Naive thymus-derived CD4-positive, alpha-beta T cell (primary cell): ENCODE measurements around the gene BUD23. TPM values are rescaled to one million over a fixed set of nuclear protein-coding genes. Genes with fewer than 3 reads are reported as not detected.
A peak's percentile ranks its signal among the peaks of the same experiment; 100 is the strongest.
"Not testable (repeated sequence)": the region's sequence is repeated elsewhere in the genome, so short reads cannot be mapped to it uniquely, and the experiment has no call there.

Experiments
- ATAC-seq: fragments of 150-1000 bp; cut with Tn5 transposase; 2 replicates; pipeline ENCODE4 v1.10.0; 2021; ENCODE audit warnings: mild to moderate bottlenecking, moderate library complexity
- CTCF ChIA-PET: fragments of 350-600 bp; sonication (Branson Sonifier 250); formaldehyde crosslinking; loops from one replicate; lab custom pipeline; 2021; ENCODE audit warnings: antibody characterized with exemption; lab: Charles Lee
- POLR2A ChIA-PET: fragments of 350-600 bp; sonication (Branson Sonifier 250); formaldehyde crosslinking; loops from one replicate; lab custom pipeline; 2021; ENCODE audit warnings: antibody characterized with exemption, inconsistent platforms; lab: Charles Lee
- DNase-seq, 9 donors: peaks; one replicate each; pipeline versions ENCODE4 v3.0.0 to v3.0.0-alpha.2; 2020 to 2022; ENCODE audit warnings: mixed read lengths in 1 of 9
- H3K27ac ChIP-seq: one replicate; pipeline ENCODE4 v1.7.0; 2013; ENCODE audit warnings: mild to moderate bottlenecking, low read depth, low read length, moderate library complexity
- H3K27me3 ChIP-seq, 2 donors: one replicate each; pipeline ENCODE4 v1.7.0; 2013; ENCODE audit warnings: low read length in 2 of 2, mild to moderate bottlenecking in 2 of 2, moderate library complexity in 2 of 2; ENCODE audit not compliant: control insufficient read depth in 2 of 2, insufficient read depth in 2 of 2
- H3K36me3 ChIP-seq, 3 experiments: 1 replicate in 2 of 3; 2 replicates in 1 of 3; pipeline ENCODE4 v1.7.0; 2013; ENCODE audit warnings: low read length in 3 of 3, mild to moderate bottlenecking in 3 of 3, moderate library complexity in 1 of 3; ENCODE audit not compliant: insufficient read depth in 3 of 3, control insufficient read depth in 2 of 3
- H3K4me1 ChIP-seq, 2 donors: one replicate each; pipeline ENCODE4 v1.7.0; 2013; ENCODE audit warnings: low read length in 2 of 2, mild to moderate bottlenecking in 2 of 2, moderate library complexity in 1 of 2; ENCODE audit not compliant: control insufficient read depth in 2 of 2, insufficient read depth in 2 of 2
- H3K4me3 ChIP-seq: 2 replicates; pipeline ENCODE4 v1.7.0; 2013; ENCODE audit warnings: mild to moderate bottlenecking, low read length
- H3K9me3 ChIP-seq, 3 experiments: 1 replicate in 2 of 3; 2 replicates in 1 of 3; pipeline ENCODE4 v1.7.0; 2013; ENCODE audit warnings: low read length in 3 of 3; ENCODE audit not compliant: control insufficient read depth in 2 of 3
- H3K27ac Mint-ChIP-seq, 9 donors: one replicate each; pipeline ENCODE4 v1.8.0; 2020 to 2022; ENCODE audit warnings: mixed read lengths in 9 of 9, mild to moderate bottlenecking in 8 of 9, moderate library complexity in 5 of 9, inconsistent platforms in 2 of 9
- H3K27me3 Mint-ChIP-seq, 5 donors: one replicate each; pipeline ENCODE4 v1.8.0; 2021 to 2022; ENCODE audit warnings: mixed read lengths in 5 of 5, mild to moderate bottlenecking in 1 of 5
- H3K36me3 Mint-ChIP-seq, 5 donors: one replicate each; pipeline ENCODE4 v1.8.0; 2020 to 2022; ENCODE audit warnings: mixed read lengths in 5 of 5, mild to moderate bottlenecking in 3 of 5, inconsistent platforms in 1 of 5
- H3K4me1 Mint-ChIP-seq, 7 donors: one replicate each; pipeline ENCODE4 v1.8.0; 2020 to 2022; ENCODE audit warnings: mixed read lengths in 7 of 7, mild to moderate bottlenecking in 3 of 7, inconsistent platforms in 1 of 7
- H3K4me3 Mint-ChIP-seq, 10 donors: one replicate each; pipeline ENCODE4 v1.8.0; 2020 to 2022; ENCODE audit warnings: mild to moderate bottlenecking in 10 of 10, mixed read lengths in 10 of 10, moderate library complexity in 6 of 10, inconsistent platforms in 2 of 10
- H3K9me3 Mint-ChIP-seq, 11 donors: one replicate each; pipeline ENCODE4 v1.8.0; 2020 to 2022; ENCODE audit warnings: mixed read lengths in 11 of 11, mild to moderate bottlenecking in 4 of 11, inconsistent platforms in 1 of 11, moderate library complexity in 1 of 11
- intact Hi-C, 2 donors: fragments of 100-400 bp; cut with micrococcal nuclease; formaldehyde crosslinking; loops; one replicate each; pipeline ENCODE4 v1.15.1; 2023
- polyA plus RNA-seq, 2 donors: library from polyadenylated mRNA; unstranded; fragments of 300-500 nt; fragmentation: Illumina TruSeq; gene quantifications; one replicate each; pipeline ENCODE4 v1.2.3, GENCODE V29; 2021
- total RNA-seq, 6 experiments: library from RNA in 5 of 6; stranded (reverse) in 5 of 6; gene quantifications; 1 replicate in 5 of 6; 2 replicates in 1 of 6; pipeline ENCODE4 v1.2.3 and lab custom pipeline; 2021 to 2026

The BUD23 gene
- total and polyA plus RNA-seq, 7 experiments from 2014 or later, result 50.5 to 156 (median 104) TPM

GRCh38 chr7:73671322-73671661 lies 12.1 kb upstream of the BUD23 start:
- no peak overlapping the region for H3K4me3 Mint-ChIP-seq
- no peak overlapping the region for H3K4me3 ChIP-seq
- no peaks in the 10 kb centered on the region for H3K36me3 ChIP-seq
- DNase-seq, result no peak
- POLR2A ChIA-PET, result no interaction called here
- intact Hi-C loops, result no loop called here
- peaks cover 0 to 2% (median 0%) of the 10 kb centered on the region in 11 donors for H3K9me3 Mint-ChIP-seq
- CTCF ChIA-PET, result no interaction called here
- H3K27ac Mint-ChIP-seq, result no peak overlapping the region
- H3K27me3 Mint-ChIP-seq, result peaks cover 0 to 28% (median 0%) of the 10 kb centered on the region in 5 donors
- no peak overlapping the region for H3K27ac ChIP-seq
- peaks cover 0 to 11% (median 5%) of the 10 kb centered on the region in 7 donors for H3K4me1 Mint-ChIP-seq
- no peaks in the 10 kb centered on the region for H3K9me3 ChIP-seq
- no peak for ATAC-seq
- H3K4me1 ChIP-seq, result peaks cover 5 to 6% of the 10 kb centered on the region in 2 donors
- no peaks in the 10 kb centered on the region for H3K36me3 Mint-ChIP-seq
- H3K27me3 ChIP-seq, result no peaks in the 10 kb centered on the region

- Mint-ChIP-seq H3K9me3 (peaks cover 0 to 2% (median 0%) of the 10 kb centered on the region in 11 donors), H3K36me3 (no peaks in the 10 kb centered on the region), H3K4me3 (no peak overlapping the region), H3K27ac (no peak overlapping the region), H3K4me1 (peaks cover 0 to 11% (median 5%) of the 10 kb centered on the region in 7 donors), H3K27me3 (peaks cover 0 to 25% (median 0%) of the 10 kb centered on the region in 5 donors)
- ATAC-seq (no peak), DNase-seq (no peak)
- CTCF ChIA-PET, result no interaction called here
- Histone ChIP-seq H3K27me3 (no peaks in the 10 kb centered on the region), H3K9me3 (no peaks in the 10 kb centered on the region), H3K27ac (no peak overlapping the region), H3K4me3 (no peak overlapping the region), H3K36me3 (no peaks in the 10 kb centered on the region), H3K4me1 (peaks cover 5 to 6% of the 10 kb centered on the region in 2 donors)
- POLR2A ChIA-PET, result no interaction called here
- intact Hi-C loops, result no loop called here
Observed at GRCh38 chr7:73671857-73672445, 11.4 kb upstream of the BUD23 start.

GRCh38 chr7:73674468-73675124 lies 8.8 kb upstream of the BUD23 start:
- Histone ChIP-seq H3K27ac (no peak overlapping the region), H3K27me3 (no peaks in the 10 kb centered on the region), H3K4me1 (no peaks in the 10 kb centered on the region), H3K36me3 (peaks cover 0 to 17% (median 0%) of the 10 kb centered on the region in 3 experiments), H3K4me3 (no peak overlapping the region), H3K9me3 (peaks cover 0 to 3% (median 0%) of the 10 kb centered on the region in 3 experiments)
- H3K27me3 Mint-ChIP-seq, result peaks cover 0 to 11% (median 0%) of the 10 kb centered on the region in 5 donors
- DNase-seq (no peak), ATAC-seq (no peak)
- H3K36me3 Mint-ChIP-seq, result peaks cover 0 to 19% (median 12%) of the 10 kb centered on the region in 5 donors
- peaks cover 0 to 8% (median 5%) of the 10 kb centered on the region in 7 donors for H3K4me1 Mint-ChIP-seq
- ChIA-PET CTCF (no interaction called here), POLR2A (interaction anchor here (1.1 kb wide), 1 partner anchor 62 kb away, joined by 3 read pairs; no protein-coding TSS in a partner anchor)
- intact Hi-C loops, result no loop called here
- no peak overlapping the region for H3K27ac Mint-ChIP-seq
- H3K9me3 Mint-ChIP-seq, result peaks cover 0 to 5% (median 0%) of the 10 kb centered on the region in 11 donors
- H3K4me3 Mint-ChIP-seq, result no peak overlapping the region

GRCh38 chr7:73676062-73676461 lies 7.3 kb upstream of the BUD23 start:
- H3K27ac Mint-ChIP-seq, H3K4me1 ChIP-seq, H3K4me3 ChIP-seq, intact Hi-C loops, DNase-seq, CTCF ChIA-PET, H3K27me3 Mint-ChIP-seq, H3K4me3 Mint-ChIP-seq, H3K9me3 ChIP-seq, H3K27ac ChIP-seq, ATAC-seq, H3K9me3 Mint-ChIP-seq, H3K27me3 ChIP-seq: not testable (repeated sequence)
- H3K36me3 Mint-ChIP-seq, result peaks cover 1 to 26% (median 15%) of the 10 kb centered on the region in 5 donors
- peaks cover 0 to 23% (median 0%) of the 10 kb centered on the region in 3 experiments for H3K36me3 ChIP-seq
- peaks cover 5 to 19% (median 10%) of the 10 kb centered on the region in 7 donors for H3K4me1 Mint-ChIP-seq
- POLR2A ChIA-PET, result interaction anchor here (1.0 kb wide), 1 partner anchor 8 kb away, joined by 3 read pairs; the partner anchor contains the start of gene VPS37D

GRCh38 chr7:73678862-73679261 lies 4.5 kb upstream of the BUD23 start:
- H3K27me3 ChIP-seq, result no peaks in the 10 kb centered on the region
- Mint-ChIP-seq H3K4me3 (peak overlapping the region in 1 of 10 donors; percentile 41), H3K27me3 (no peaks in the 10 kb centered on the region), H3K9me3 (peaks cover 0 to 5% (median 0%) of the 10 kb centered on the region in 11 donors), H3K27ac (peak overlapping the region in 2 of 9 donors; percentile 8 to 18), H3K36me3 (peaks cover 3 to 28% (median 17%) of the 10 kb centered on the region in 5 donors), H3K4me1 (peaks cover 9 to 41% (median 30%) of the 10 kb centered on the region in 7 donors)
- CTCF ChIA-PET, result no interaction called here
- peaks cover 0 to 3% (median 0%) of the 10 kb centered on the region in 3 experiments for H3K9me3 ChIP-seq
- H3K27ac ChIP-seq, result no peak overlapping the region
- no peak for ATAC-seq
- peaks cover 17% of the 10 kb centered on the region in 2 donors for H3K4me1 ChIP-seq
- DNase-seq, result no peak
- H3K4me3 ChIP-seq, result no peak overlapping the region
- peaks cover 0 to 35% (median 0%) of the 10 kb centered on the region in 3 experiments for H3K36me3 ChIP-seq
- POLR2A ChIA-PET, result no interaction called here
- intact Hi-C loops, result no loop called here

- ChIA-PET POLR2A (no interaction called here), CTCF (no interaction called here)
- H3K36me3 Mint-ChIP-seq, result peaks cover 3 to 28% (median 17%) of the 10 kb centered on the region in 5 donors
- H3K27ac ChIP-seq, result no peak overlapping the region
- no peak for DNase-seq
- H3K4me3 ChIP-seq, result no peak overlapping the region
- peaks cover 9 to 44% (median 33%) of the 10 kb centered on the region in 7 donors for H3K4me1 Mint-ChIP-seq
- H3K4me1 ChIP-seq, result peaks cover 17% of the 10 kb centered on the region in 2 donors
- ATAC-seq, result no peak
- intact Hi-C loops, result no loop called here
- H3K9me3 Mint-ChIP-seq, result peaks cover 0 to 5% (median 0%) of the 10 kb centered on the region in 11 donors
- peak overlapping the region in 1 of 10 donors; percentile 41 for H3K4me3 Mint-ChIP-seq
- no peaks in the 10 kb centered on the region for H3K27me3 Mint-ChIP-seq
- H3K27me3 ChIP-seq, result no peaks in the 10 kb centered on the region
- H3K36me3 ChIP-seq, result peaks cover 0 to 36% (median 0%) of the 10 kb centered on the region in 3 experiments
- peaks cover 0 to 3% (median 0%) of the 10 kb centered on the region in 3 experiments for H3K9me3 ChIP-seq
- H3K27ac Mint-ChIP-seq, result no peak overlapping the region
Observed at GRCh38 chr7:73679709-73680108, 3.7 kb upstream of the BUD23 start.
